Stimulated activated CD4-positive, alpha-beta T cell treated with anti-CD3 and anti-CD28 coated beads, Interleukin-15, amount 100 ng/mL, for 24 hours (primary cell): ENCODE results near the gene FLNA.
"Not testable (repeated sequence)": the region's sequence is repeated elsewhere in the genome, so short reads cannot be mapped to it uniquely, and the experiment has no call there.

Experiments used
- DNase-seq: peaks from one replicate; pipeline ENCODE4 v3.0.0-alpha.2; 2020

FLNA gene

GRCh38 chrX:154358829-154359228 is 15.6 kb downstream of the FLNA start:
- no peak for DNase-seq

- no peak for DNase-seq
Observed at GRCh38 chrX:154358011-154358410, 16.4 kb downstream of the FLNA start.

- no peak for DNase-seq
Observed at GRCh38 chrX:154357205-154357604, 17.2 kb downstream of the FLNA start.

GRCh38 chrX:154356596-154356995 is 17.8 kb downstream of the FLNA start:
- DNase-seq = no peak

GRCh38 chrX:154355776-154356140 is 18.7 kb downstream of the FLNA start:
- no peak for DNase-seq

GRCh38 chrX:154355094-154355775 is 19.2 kb downstream of the FLNA start:
- DNase-seq = no peak

- DNase-seq = no peak
Observed at GRCh38 chrX:154354516-154354915, 19.9 kb downstream of the FLNA start.

- no peak for DNase-seq
Observed at GRCh38 chrX:154354013-154354412, 20.4 kb downstream of the FLNA start.

- DNase-seq = no peak
Observed at GRCh38 chrX:154353172-154353843, 21.1 kb downstream of the FLNA start.

- DNase-seq = no peak
Observed at GRCh38 chrX:154352466-154352865, 22.0 kb downstream of the FLNA start.

- DNase-seq = no peak
Observed at GRCh38 chrX:154352012-154352401, 22.4 kb downstream of the FLNA start.

GRCh38 chrX:154351183-154352011 is 23.0 kb downstream of the FLNA start:
- DNase-seq = no peak

GRCh38 chrX:154350429-154351182 is 23.8 kb downstream of the FLNA start:
- no peak for DNase-seq

GRCh38 chrX:154349979-154350378 is 24.5 kb downstream of the FLNA start:
- DNase-seq = peak; percentile 0

GRCh38 chrX:154349359-154349935 is 25.0 kb downstream of the FLNA start:
- peak; percentile 2 for DNase-seq

GRCh38 chrX:154348646-154349358 is 25.6 kb downstream of the FLNA start:
- DNase-seq = peak; percentile 1

GRCh38 chrX:154348114-154348531 is 26.3 kb downstream of the FLNA start:
- peak; percentile 7 for DNase-seq

- not testable (repeated sequence) for DNase-seq
Observed at GRCh38 chrX:154343620-154344019, 30.8 kb downstream of the FLNA start.

GRCh38 chrX:154343063-154343462 is 31.4 kb downstream of the FLNA start:
- not testable (repeated sequence) for DNase-seq

GRCh38 chrX:154341399-154342298 is 32.8 kb downstream of the FLNA start:
- peak; percentile 2 for DNase-seq

GRCh38 chrX:154334496-154334895 is 39.9 kb downstream of the FLNA start:
- DNase-seq = peak; percentile 57
